Cardiac muscle cell (in vitro differentiated cells and primary cell): ENCODE data around the gene INTS4. TPM values are rescaled to one million over a fixed set of nuclear protein-coding genes. Genes with fewer than 3 reads are reported as not detected.
"Not testable (repeated sequence)": the region's sequence is repeated elsewhere in the genome, so short reads cannot be mapped to it uniquely, and the experiment has no call there.

Source experiments
- DNase-seq, 2 donors: peaks; one replicate each; pipeline versions ENCODE4 v3.0.0 to v3.0.0-alpha.2; 2010 to 2017; ENCODE audit warnings: low read depth in 1 of 2, low spot score in 1 of 2
- H3K27ac ChIP-seq: fragments of 200-600 bp; sonication (generic); 2 replicates; pipeline ENCODE4 v1.5.1; 2016
- H3K27me3 ChIP-seq: fragments of 200-600 bp; sonication (generic); 2 replicates; pipeline ENCODE4 v1.6.0; 2016; ENCODE audit warnings: control low read depth
- H3K36me3 ChIP-seq: fragments of 200-600 bp; sonication (generic); 2 replicates; pipeline ENCODE4 v1.5.1; 2016; ENCODE audit warnings: control low read depth
- H3K4me1 ChIP-seq: fragments of 200-600 bp; sonication (generic); 2 replicates; pipeline ENCODE4 v1.8.1; 2017; ENCODE audit warnings: low read depth, mild to moderate bottlenecking, mixed run types
- H3K4me3 ChIP-seq: fragments of 200-600 bp; sonication (generic); 2 replicates; pipeline ENCODE4 v1.5.1; 2016; ENCODE audit warnings: mild to moderate bottlenecking
- H3K9me3 ChIP-seq: fragments of 200-600 bp; sonication (generic); 2 replicates; pipeline ENCODE4 v1.5.1; 2017; ENCODE audit warnings: low read depth, mild to moderate bottlenecking, control low read depth
- polyA plus RNA-seq: library from polyadenylated mRNA; unstranded; fragments of >200 nt; fragmentation: Nextera tagmentation; extraction: Ambion mirVana; gene quantifications from 2 replicates; pipeline ENCODE4 v1.2.1, GENCODE V29; 2016
- total RNA-seq: library from RNA; depleted of rRNA; stranded (reverse); fragments of >200 nt; gene quantifications from 2 replicates; pipeline ENCODE4 v1.2.3, GENCODE V29; 2016
- TF ChIP-seq, protein P1 (sequence below): IDR thresholded peaks from 2 replicates; pipeline ENCODE4 v1.5.1; 2012; ENCODE audit warnings: low read depth, mild to moderate bottlenecking, low read length

INTS4 gene, protein sequence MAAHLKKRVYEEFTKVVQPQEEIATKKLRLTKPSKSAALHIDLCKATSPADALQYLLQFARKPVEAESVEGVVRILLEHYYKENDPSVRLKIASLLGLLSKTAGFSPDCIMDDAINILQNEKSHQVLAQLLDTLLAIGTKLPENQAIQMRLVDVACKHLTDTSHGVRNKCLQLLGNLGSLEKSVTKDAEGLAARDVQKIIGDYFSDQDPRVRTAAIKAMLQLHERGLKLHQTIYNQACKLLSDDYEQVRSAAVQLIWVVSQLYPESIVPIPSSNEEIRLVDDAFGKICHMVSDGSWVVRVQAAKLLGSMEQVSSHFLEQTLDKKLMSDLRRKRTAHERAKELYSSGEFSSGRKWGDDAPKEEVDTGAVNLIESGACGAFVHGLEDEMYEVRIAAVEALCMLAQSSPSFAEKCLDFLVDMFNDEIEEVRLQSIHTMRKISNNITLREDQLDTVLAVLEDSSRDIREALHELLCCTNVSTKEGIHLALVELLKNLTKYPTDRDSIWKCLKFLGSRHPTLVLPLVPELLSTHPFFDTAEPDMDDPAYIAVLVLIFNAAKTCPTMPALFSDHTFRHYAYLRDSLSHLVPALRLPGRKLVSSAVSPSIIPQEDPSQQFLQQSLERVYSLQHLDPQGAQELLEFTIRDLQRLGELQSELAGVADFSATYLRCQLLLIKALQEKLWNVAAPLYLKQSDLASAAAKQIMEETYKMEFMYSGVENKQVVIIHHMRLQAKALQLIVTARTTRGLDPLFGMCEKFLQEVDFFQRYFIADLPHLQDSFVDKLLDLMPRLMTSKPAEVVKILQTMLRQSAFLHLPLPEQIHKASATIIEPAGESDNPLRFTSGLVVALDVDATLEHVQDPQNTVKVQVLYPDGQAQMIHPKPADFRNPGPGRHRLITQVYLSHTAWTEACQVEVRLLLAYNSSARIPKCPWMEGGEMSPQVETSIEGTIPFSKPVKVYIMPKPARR
- 27.4 and 30.5 TPM in 2 replicates for total RNA-seq
- 29.4 and 31.4 TPM in 2 replicates for polyA plus RNA-seq

DNA sequence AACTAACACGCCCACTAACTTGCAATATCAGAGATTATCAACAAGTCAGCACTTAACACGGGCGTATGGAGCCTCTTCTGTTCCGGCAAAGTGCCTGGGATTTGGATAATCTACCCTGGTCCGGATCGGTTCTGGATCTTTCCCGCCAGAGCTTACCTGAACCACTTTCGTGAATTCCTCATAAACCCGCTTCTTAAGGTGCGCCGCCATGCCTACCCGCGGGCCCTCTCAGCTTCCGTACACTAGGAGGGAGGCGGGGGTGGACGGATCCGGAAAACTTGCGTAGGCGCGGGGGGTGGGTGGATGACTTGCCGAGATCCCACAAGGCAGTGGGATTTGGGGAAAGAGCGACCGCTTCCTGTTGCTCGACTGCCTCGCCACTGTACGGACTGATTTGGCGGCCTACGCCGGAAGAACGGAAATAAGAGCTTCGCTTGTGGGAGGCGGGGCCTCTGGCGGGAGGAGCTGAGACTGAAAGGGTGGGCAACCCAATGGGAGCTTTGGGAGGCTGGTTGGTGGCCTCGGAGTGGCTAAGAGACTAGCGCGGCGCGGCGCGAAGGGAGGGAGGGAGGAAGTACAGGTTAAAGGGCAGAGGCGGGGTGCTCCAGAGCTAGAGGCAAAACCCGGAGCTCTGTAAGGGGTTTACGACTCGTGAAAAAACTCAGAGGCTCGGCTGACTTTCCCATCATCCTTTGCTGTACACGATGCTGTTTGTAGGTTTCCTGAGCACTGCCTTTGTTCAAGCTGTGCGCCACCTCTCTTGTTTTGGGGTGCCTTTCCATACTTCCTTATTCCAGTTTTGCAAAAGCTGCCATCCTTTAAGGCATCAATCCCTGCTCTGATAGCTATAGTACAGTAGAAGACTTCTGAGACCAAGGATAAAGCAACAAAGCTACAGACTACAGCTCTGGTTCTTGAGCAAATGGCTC is at the start of gene INTS4:
INTS4 (minus strand) TSS at position 235 of the 929 bp plus-strand sequence; CDS start at position 210, 25 bp downstream.
- peak within 1 kb of the TSS; percentile 92 for H3K27ac ChIP-seq
- no peaks in the 10 kb centered on the region for H3K9me3 ChIP-seq
- TF ChIP-seq, protein P1, sequence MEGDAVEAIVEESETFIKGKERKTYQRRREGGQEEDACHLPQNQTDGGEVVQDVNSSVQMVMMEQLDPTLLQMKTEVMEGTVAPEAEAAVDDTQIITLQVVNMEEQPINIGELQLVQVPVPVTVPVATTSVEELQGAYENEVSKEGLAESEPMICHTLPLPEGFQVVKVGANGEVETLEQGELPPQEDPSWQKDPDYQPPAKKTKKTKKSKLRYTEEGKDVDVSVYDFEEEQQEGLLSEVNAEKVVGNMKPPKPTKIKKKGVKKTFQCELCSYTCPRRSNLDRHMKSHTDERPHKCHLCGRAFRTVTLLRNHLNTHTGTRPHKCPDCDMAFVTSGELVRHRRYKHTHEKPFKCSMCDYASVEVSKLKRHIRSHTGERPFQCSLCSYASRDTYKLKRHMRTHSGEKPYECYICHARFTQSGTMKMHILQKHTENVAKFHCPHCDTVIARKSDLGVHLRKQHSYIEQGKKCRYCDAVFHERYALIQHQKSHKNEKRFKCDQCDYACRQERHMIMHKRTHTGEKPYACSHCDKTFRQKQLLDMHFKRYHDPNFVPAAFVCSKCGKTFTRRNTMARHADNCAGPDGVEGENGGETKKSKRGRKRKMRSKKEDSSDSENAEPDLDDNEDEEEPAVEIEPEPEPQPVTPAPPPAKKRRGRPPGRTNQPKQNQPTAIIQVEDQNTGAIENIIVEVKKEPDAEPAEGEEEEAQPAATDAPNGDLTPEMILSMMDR = no peak
- peak; percentile 99 to 100 for DNase-seq
- H3K4me3 ChIP-seq = peak within 1 kb of the TSS; percentile 61
- no peaks in the 10 kb centered on the region for H3K27me3 ChIP-seq
- H3K36me3 ChIP-seq = peaks cover 4% of the 10 kb centered on the region
- H3K4me1 ChIP-seq = peaks cover 5% of the 10 kb centered on the region

DNA sequence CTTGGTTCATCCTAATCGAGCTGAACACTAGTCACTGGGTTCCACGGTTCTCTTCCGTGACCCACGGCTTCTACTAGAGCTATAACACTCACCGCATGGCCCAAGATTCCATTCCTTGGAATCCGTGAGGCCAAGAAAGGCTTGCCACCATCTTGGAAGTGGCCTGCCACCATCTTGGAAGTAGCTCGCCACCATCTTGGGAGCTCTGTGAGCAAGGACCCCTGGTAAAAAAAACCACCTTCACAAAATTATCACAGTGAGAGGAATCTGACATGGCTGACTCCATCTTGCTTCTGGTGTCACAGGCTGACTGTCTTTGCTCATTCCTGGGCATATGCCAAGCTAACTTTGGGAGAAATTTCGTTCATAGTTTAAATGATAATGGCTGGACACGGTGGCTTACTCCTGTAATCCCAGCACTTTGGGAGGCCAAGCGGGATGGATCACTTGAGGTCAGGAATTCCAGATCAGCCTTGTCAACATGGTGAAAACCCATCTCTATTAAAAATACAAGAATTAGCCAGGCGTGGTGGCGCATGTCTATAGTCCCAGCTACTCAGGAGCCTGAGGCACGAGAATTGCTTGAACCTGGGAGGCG is 47.5 kb upstream of the INTS4 start:
- H3K27me3 ChIP-seq = no peaks in the 10 kb centered on the region
- TF ChIP-seq, protein P1 = no peak

DNA sequence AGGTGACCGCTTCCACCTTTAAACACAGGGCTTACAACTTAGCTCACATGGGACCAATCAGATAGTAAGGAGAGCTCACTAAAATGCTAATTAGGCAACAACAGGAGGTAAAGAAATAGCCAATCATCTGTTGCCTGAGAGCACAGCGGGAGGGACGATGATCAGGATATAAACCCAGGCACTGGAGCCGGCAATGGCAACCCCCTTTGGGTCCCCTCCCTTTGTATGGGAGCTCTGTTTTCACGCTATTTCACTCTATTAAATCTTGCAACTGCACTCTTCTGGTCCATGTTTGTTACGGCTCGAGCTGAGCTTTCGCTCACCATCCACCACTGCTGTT is 46.9 kb upstream of the INTS4 start:
- H3K4me1 ChIP-seq, DNase-seq, H3K36me3 ChIP-seq, H3K9me3 ChIP-seq, H3K27ac ChIP-seq, H3K4me3 ChIP-seq, H3K27me3 ChIP-seq: not testable (repeated sequence)

More for the DNA sequence above, 47.5 kb upstream of the INTS4 start:
- no peak overlapping the region for H3K4me3 ChIP-seq
- no peak overlapping the region for H3K27ac ChIP-seq
- no peaks in the 10 kb centered on the region for H3K9me3 ChIP-seq
- H3K4me1 ChIP-seq = peaks cover 4% of the 10 kb centered on the region
- DNase-seq = no peak
- no peaks in the 10 kb centered on the region for H3K36me3 ChIP-seq

DNA sequence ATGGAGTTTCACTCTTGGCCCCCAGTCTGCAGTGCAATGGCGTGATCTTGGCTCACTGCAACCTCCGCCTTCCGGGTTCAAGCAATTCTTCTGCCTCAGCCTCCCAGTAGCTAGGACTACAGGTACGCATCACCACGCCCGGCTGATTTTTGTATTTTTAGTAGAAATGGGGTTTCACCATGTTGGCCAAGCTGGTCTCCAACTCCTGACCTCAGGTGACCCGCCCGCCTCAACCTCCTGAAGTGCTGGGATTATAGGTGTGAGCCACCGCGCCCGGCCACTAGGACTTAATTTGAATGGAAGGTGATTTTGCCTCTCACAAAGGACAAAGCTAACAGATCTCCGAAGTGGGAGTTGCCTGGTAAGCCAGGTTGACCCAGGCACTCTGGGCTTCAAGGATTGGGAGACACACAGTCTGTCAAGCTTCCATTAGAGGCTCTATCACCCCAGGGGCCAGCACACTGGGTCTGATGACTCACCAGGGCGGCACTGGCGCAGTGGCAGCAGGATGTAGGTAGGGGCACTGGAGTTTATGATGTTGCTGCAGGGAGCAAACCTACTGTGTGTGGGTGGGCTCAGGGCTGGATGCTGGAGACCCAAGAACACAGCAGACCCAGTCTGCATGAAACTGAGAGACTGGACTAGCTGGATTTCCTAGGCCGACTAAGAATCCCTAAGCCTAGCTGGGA is 46.4 kb upstream of the INTS4 start:
- H3K4me3 ChIP-seq = no peak overlapping the region
- no peaks in the 10 kb centered on the region for H3K27me3 ChIP-seq
- H3K36me3 ChIP-seq = no peaks in the 10 kb centered on the region
- H3K27ac ChIP-seq = no peak overlapping the region
- H3K9me3 ChIP-seq = no peaks in the 10 kb centered on the region
- H3K4me1 ChIP-seq = peaks cover 1% of the 10 kb centered on the region
- TF ChIP-seq, protein P1 = no peak
- DNase-seq = no peak

DNA sequence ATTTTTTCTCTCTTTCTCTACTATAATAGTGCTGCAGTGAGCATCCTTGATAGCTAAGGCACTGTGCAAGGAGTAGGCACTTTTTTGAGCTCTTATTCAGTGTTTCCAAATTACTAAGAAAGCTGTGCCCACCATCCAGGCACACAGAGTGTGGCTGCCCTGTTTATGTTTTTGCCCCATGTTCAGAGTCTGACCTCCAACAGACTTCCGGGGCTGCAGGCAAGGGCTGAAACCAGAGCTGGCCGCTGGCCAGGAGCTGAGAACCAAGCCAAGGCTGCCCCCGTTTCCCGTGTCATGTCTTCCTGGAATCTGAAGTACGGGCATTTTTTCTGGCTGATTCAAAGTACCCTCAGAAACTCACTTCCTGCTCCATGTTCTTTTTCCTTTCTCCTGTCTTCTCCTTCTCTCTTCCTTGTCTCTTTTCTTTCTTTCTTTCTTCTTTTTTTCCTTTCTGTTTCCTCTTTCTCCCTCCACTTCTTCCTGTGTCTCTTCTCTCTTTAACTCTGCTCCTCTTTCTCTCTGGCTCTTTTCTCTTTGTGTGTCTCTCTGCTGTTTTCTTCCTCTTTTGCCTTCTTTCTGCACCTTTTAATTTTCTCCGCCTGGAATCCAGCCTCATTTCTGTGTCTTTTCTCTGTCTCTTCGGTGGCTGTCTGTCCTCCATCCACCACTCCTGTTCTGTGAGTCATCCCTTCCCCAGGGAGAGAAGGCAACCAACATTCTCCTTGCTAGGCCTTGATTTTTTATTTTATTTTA is 45.6 kb upstream of the INTS4 start:
- peak; percentile 63 to 91 for DNase-seq
- Histone ChIP-seq H3K9me3 (no peaks in the 10 kb centered on the region), H3K36me3 (no peaks in the 10 kb centered on the region), H3K27ac (peak overlapping the region; percentile 21), H3K4me1 (no peaks in the 10 kb centered on the region), H3K4me3 (no peak overlapping the region), H3K27me3 (no peaks in the 10 kb centered on the region)
- TF ChIP-seq, protein P1 = no peak
